MCF 10A (cell line): ENCODE measurements around the gene NOB1. TPM values are rescaled to one million over a fixed set of nuclear protein-coding genes. Genes with fewer than 3 reads are reported as not detected.

ENCODE experiments used
- BruUV-seq: library from RNA; stranded (reverse); fragments of 400-500 nt; replicated peaks from 2 replicates; lab custom pipeline; 2021; lab: Mats Ljungman, UMichigan
- CTCF ChIA-PET: fragments of 300-600 bp; sonication (Branson Sonifier 250); formaldehyde crosslinking; extraction: SDS; loops from one replicate; lab custom pipeline; 2021; ENCODE audit warnings: antibody characterized with exemption, inconsistent platforms; lab: Yijun Ruan, JAX
- POLR2A ChIA-PET: fragments of 300-600, 350-650 bp; sonication (Branson Sonifier 250); formaldehyde crosslinking; extraction: SDS; loops from one replicate; lab custom pipeline; 2020; ENCODE audit warnings: antibody characterized with exemption, inconsistent platforms; lab: Yijun Ruan, JAX
- DNase-seq: peaks from one replicate; pipeline ENCODE4 v3.0.0-alpha.2; 2018; ENCODE audit not compliant: unreplicated experiment
- H3K27ac Mint-ChIP-seq: one replicate; pipeline ENCODE4 v1.8.0; 2022; ENCODE audit warnings: mild to moderate bottlenecking, low read depth, mixed read lengths; ENCODE audit not compliant: unreplicated experiment
- H3K27me3 Mint-ChIP-seq: one replicate; pipeline ENCODE4 v1.8.0; 2022; ENCODE audit warnings: mixed read lengths; ENCODE audit not compliant: insufficient read depth, unreplicated experiment
- H3K36me3 Mint-ChIP-seq: one replicate; pipeline ENCODE4 v1.8.0; 2022; ENCODE audit warnings: mild to moderate bottlenecking, moderate library complexity, mixed read lengths; ENCODE audit not compliant: insufficient read depth, unreplicated experiment
- H3K4me1 Mint-ChIP-seq: one replicate; pipeline ENCODE4 v1.8.0; 2022; ENCODE audit warnings: mixed read lengths; ENCODE audit not compliant: insufficient read depth, unreplicated experiment
- H3K4me3 Mint-ChIP-seq: one replicate; pipeline ENCODE4 v1.8.0; 2022; ENCODE audit warnings: mild to moderate bottlenecking, moderate library complexity, mixed read lengths; ENCODE audit not compliant: unreplicated experiment
- H3K9me3 Mint-ChIP-seq: one replicate; pipeline ENCODE4 v1.8.0; 2022; ENCODE audit warnings: mixed read lengths; ENCODE audit not compliant: unreplicated experiment
- intact Hi-C: fragments of 100-400 bp; cut with micrococcal nuclease; formaldehyde crosslinking; loops from 2 replicates; pipeline ENCODE4 v1.14.1; 2022
- total RNA-seq: library from RNA; stranded (reverse); gene quantifications from 2 replicates; pipeline ENCODE4 v1.2.3, GENCODE V29; 2022
- TF ChIP-seq, protein P1 (sequence below): fragments of 200-600 bp; IDR thresholded peaks from one replicate; pipeline ENCODE4 v1.8.0; 2022; ENCODE audit warnings: antibody characterized with exemption, mild to moderate bottlenecking; ENCODE audit not compliant: unreplicated experiment

NOB1 gene
- total RNA-seq, 1 experiment from 2014 or later = 110 TPM

DNA sequence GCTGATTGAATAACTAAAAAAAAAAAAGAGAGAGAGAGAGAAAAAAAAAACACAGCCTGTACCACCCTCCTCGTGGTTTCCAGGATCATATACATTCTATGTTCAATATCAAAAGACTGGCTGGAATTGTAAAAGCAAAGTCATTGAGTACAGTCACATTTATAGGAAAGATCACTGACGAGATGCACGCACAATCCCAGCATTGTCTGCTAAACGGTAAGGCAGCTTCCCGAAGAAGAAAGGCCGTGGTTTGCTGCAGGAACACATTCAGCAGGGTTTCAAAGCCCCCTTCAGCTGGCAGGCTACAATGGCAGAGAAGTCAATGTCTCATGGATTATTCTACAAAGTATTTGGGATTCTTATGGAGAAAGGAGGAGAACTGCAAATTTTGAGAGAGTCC is 37.7 kb downstream of the NOB1 start:
- no peak overlapping the region for H3K27ac Mint-ChIP-seq
- BruUV-seq = no TSS peak
- peaks cover 41% of the 10 kb centered on the region for H3K36me3 Mint-ChIP-seq
- TF ChIP-seq, protein P1, sequence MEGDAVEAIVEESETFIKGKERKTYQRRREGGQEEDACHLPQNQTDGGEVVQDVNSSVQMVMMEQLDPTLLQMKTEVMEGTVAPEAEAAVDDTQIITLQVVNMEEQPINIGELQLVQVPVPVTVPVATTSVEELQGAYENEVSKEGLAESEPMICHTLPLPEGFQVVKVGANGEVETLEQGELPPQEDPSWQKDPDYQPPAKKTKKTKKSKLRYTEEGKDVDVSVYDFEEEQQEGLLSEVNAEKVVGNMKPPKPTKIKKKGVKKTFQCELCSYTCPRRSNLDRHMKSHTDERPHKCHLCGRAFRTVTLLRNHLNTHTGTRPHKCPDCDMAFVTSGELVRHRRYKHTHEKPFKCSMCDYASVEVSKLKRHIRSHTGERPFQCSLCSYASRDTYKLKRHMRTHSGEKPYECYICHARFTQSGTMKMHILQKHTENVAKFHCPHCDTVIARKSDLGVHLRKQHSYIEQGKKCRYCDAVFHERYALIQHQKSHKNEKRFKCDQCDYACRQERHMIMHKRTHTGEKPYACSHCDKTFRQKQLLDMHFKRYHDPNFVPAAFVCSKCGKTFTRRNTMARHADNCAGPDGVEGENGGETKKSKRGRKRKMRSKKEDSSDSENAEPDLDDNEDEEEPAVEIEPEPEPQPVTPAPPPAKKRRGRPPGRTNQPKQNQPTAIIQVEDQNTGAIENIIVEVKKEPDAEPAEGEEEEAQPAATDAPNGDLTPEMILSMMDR = no peak
- no peak for DNase-seq
- POLR2A ChIA-PET = interaction anchor here (2.5 to 3.2 kb wide), 2 partner anchors 8 to 38 kb away, joined by 6 to 19 read pairs; partner anchors contain the start of genes NOB1 and NQO1
- CTCF ChIA-PET = interaction anchor here (0.6 to 0.7 kb wide), 2 partner anchors 53 to 104 kb away, joined by 3 read pairs; no protein-coding TSS in a partner anchor
- intact Hi-C loops = no loop called here
- H3K4me1 Mint-ChIP-seq = peaks cover 3% of the 10 kb centered on the region
- H3K9me3 Mint-ChIP-seq = no peaks in the 10 kb centered on the region
- no peaks in the 10 kb centered on the region for H3K27me3 Mint-ChIP-seq
- H3K4me3 Mint-ChIP-seq = no peak overlapping the region

DNA sequence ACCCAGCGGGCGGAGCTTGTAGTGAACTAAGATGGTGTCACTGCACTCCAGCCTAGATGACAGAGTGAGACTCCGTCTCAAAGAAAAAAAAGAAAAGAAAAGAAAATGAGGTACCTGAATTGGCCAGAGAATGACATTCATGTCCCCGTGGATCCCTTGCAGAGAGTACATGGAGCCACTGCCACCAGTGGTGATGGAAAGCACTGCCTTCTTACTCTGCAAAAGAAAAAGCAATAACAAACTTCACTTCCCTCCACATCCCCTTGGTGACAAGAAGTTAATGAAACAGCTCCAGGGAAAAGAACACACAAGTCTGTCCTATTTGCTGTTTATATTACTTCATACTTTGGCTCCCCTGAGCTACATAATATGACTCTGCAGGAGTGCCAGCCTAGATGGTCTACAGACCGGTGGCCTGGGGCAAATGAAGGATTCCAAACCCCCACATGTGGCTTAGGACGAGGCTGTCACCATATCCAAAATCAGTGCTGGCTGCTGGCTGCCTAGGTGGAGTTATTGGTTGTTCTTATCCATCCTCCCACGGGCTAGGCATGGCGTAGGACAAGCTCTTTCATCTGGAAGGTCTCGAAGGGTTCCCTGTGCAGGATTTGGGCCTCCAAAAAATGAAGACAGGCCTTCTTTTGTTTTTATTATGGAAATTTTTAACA is 41.7 kb downstream of the NOB1 start:
- Mint-ChIP-seq H3K27me3 (no peaks in the 10 kb centered on the region), H3K9me3 (no peaks in the 10 kb centered on the region), H3K36me3 (peaks cover 52% of the 10 kb centered on the region), H3K27ac (no peak overlapping the region), H3K4me1 (peaks cover 16% of the 10 kb centered on the region), H3K4me3 (no peak overlapping the region)
- DNase-seq = no peak
- intact Hi-C loops = no loop called here
- ChIA-PET POLR2A (interaction anchor here (0.7 to 6.5 kb wide), 3 partner anchors 13 to 121 kb away, joined by 3 to 83 read pairs (median 10); partner anchors contain the start of genes NOB1 and NQO1), CTCF (interaction anchor here (0.5 to 6.1 kb wide), 6 partner anchors 12 to 556 kb away, joined by 3 to 98 read pairs (median 4); partner anchors contain the start of genes NOB1 and NQO1)
- TF ChIP-seq, protein P1 = no peak
- no TSS peak for BruUV-seq

DNA sequence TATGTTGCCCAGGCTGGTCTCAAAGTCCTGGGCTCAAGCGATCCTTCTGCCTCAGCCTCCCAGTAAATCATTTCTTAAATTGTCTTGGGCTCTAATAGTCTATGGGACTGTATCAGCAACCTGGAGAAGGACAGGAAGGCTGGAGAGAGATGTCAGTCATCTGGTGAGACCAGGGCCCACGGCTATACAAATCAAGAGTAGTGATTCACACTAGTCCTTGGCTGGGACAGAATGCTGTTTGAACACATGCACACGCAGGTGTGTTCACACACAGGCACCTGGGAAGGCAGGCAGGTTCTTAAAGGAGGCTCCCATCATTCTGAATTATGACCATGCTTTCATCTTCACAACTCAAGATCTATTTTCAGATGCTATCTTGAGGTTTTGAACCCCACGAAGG is 42.4 kb downstream of the NOB1 start:
- BruUV-seq = no TSS peak
- POLR2A ChIA-PET = interaction anchor here (0.7 to 6.5 kb wide), 5 partner anchors 10 to 121 kb away, joined by 3 to 83 read pairs (median 6); partner anchors contain the start of genes NOB1 and NQO1
- CTCF ChIA-PET = interaction anchor here (0.6 to 6.1 kb wide), 7 partner anchors 10 to 218 kb away, joined by 3 to 98 read pairs (median 4); partner anchors contain the start of genes NOB1 and NQO1

More for the DNA sequence above, 42.4 kb downstream of the NOB1 start:
- peak; percentile 49 for DNase-seq
- TF ChIP-seq, protein P1 = no peak
- Mint-ChIP-seq H3K4me3 (peak overlapping the region; percentile 42), H3K27ac (peak overlapping the region; percentile 56), H3K9me3 (no peaks in the 10 kb centered on the region), H3K36me3 (peaks cover 60% of the 10 kb centered on the region), H3K27me3 (no peaks in the 10 kb centered on the region), H3K4me1 (peaks cover 16% of the 10 kb centered on the region)
- intact Hi-C loops = no loop called here
